Effector CD4-positive, alpha-beta T cell (primary cell): ENCODE measurements around the gene SLC6A12. TPM values are rescaled to one million over a fixed set of nuclear protein-coding genes. Genes with fewer than 3 reads are reported as not detected.
"Not testable (repeated sequence)": the region's sequence is repeated elsewhere in the genome, so short reads cannot be mapped to it uniquely, and the experiment has no call there.

Source experiments
- DNase-seq: peaks from one replicate; pipeline ENCODE4 v3.0.0-alpha.2; 2020
- total RNA-seq: gene quantifications from one replicate; lab custom pipeline; 2026; lab: John Stamatoyannopoulos, UW

The SLC6A12 gene
- total RNA-seq = not detected

DNA sequence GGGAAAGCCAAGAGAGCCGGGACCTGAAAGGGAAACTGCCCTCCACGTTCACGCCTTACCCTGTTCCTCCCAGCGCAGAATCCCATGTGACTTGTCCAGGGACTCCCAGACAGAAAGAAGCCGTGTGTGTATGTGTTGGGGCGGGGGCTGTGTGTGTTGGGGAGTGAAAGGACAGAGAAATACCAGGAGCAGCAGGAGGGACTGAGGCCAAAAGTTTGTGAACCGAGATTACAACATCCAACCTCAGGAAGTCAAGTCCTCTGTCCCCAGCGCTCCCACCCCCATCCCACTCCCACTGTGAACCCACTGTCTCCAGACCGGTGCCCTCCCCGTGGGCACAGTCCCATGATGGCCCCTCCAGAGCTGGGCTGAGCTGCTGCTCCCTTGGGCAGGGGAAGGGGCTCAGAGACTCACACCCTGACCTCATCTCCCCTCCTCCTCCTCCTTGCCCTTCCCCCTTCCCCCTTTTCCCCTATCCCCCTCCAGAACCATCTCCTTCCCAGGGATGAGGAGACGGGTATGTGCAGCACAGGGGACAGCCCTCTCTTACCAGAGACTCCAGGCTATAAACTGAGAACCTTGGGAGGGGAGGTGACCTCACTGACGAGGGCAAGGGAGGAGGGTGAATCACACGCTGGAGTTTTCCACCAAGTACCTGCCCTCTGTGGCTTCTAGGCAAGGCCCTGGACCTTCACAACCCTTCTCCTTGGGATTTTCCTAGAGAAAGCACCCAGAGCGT is at the start of gene SLC6A12:
Gene SLC6A12, minus strand, starts transcription at position 155 of the 739 bp plus-strand sequence. CDS start 4,171 bp downstream, outside the sequence.
- no peak for DNase-seq

DNA sequence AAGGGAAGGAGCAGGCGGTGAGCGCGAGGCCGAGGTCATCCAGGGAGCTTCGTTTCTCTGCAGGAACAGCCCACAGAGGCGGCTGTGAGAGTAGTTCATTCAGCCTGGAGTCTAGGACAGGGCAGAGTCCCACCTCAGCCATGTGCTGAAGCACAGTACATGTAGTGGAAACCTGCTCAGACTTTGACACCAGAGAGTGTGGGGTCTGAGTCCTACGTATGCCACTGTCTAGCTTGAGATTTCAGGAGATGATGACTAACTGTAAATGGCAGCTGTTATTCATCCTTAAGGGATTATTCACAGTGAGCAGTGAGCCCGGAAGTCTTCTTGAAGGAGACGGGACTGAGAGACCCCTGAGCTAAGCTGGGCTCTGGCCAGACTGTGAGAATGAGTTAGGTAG is 49.6 kb upstream of the SLC6A12 start:
- DNase-seq = no peak

DNA sequence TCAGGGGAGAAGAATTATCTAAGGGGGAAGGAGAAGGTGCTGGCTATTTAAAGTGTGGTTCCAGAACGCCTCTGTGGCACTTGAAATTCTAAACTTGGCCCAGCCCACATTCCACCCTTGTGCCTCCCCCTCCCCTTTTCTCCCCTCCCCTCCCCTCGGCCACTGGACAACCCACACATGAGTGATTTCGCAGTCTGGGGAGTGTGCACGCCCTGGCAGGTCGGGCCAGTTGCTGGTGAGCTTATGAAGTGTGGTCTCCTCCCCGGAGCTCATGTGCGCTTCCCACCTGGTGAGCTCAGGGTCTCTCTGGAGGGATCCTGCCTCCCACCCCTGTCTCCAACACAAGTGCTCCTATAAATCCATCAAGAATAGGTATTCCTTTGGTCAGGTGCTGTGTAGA is 48.9 kb upstream of the SLC6A12 start, which contains the start of gene SLC6A13:
Gene SLC6A13, minus strand, starts transcription at position 20 of the 400 bp plus-strand sequence. CDS start 2,784 bp downstream, outside the sequence.
- no peak for DNase-seq

DNA sequence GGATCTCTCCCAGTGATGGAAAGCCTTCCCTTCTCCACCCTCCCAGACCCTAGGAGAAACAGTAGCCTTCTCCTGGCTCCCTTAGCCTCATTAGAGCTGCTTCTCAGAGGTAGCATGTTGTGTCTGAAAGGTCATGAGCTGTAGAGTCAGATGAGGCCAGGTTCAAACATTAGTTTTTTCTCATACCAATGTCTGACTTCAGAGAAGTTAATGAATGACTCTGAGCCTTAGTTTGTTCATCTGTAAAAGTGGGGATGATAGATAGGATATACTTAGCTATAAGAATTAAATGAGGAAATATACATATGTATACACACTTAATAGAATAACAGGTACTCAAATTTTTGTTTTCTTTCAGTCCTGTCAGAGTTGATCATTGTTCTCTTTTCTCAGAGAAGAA is 48.2 kb upstream of the SLC6A12 start:
- no peak for DNase-seq

DNA sequence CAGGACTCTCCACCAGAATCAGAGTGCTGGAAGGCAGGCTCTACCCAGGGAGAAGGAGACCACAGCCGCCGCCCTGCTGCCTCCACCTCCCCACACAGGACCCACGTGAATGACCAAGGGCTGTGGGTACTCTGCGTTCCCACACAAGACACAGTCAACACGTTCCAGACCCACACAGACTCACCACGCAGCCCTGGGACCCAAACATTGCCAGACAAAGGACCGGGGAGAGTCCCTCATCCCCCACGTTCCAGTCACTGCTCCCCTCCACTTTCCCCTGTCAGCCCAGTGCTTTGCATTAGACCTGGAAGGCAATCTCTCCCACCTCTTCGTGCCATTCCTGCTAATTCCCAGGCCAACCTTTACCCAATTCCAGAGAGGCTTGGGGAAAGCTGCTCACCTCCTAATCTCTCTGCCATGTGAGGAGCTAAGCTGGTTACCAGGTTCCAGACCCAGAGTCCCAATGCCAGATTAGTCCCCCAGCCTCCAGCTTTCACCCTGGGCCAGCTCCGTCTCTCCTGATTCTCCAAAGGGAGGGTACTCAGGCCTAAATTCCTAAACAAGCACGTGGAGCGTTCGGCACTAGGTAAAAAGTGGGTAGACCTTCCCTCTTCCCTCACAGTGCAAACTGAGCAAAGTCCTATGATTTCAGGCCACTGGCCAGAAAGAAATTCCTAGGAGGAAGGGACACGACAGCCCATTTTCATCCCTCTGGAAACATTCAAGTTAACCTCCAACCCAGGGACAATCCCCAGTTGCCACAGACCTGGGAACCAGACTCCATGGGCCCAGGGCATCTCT is 43.8 kb upstream of the SLC6A12 start:
- no peak for DNase-seq

DNA sequence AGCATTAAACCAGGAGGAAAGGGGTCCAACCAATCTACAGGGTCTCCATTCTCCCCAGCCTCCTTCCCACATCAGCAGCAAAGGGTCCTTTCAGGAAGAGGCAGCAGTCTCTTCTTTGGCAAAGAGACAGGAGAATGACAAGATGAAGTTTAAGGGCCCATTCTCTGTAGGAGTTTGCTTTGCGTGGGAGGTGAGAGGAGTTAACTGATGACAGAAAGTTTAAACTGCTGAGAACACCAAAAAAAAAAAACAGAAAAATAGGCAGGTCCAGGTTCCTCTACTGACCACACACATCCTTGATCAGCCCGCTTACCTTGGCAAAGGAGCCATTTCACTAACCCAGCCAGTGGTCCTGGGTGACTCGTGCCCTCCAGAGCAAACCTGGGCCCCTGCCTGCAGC is 43.0 kb upstream of the SLC6A12 start:
- no peak for DNase-seq

DNA sequence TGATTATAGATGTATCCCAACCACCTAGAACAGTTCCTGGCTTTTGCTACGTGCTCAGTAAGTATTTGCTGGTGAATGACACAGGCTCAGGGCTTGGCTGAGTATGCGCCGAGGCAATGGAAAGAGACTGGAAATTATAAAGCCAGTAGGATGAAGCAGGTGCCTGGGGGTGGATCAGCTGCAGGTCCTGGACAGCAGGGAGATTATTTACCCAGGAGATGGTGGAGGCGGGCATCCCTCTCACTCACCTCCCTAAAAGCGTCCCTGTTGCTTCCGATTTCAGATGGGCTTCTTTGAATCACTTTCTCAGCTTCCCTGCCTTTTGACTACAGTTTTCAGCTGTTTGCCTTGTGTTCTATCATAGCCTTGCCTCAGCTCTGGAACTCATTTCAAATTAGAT is 42.3 kb upstream of the SLC6A12 start:
- no peak for DNase-seq

DNA sequence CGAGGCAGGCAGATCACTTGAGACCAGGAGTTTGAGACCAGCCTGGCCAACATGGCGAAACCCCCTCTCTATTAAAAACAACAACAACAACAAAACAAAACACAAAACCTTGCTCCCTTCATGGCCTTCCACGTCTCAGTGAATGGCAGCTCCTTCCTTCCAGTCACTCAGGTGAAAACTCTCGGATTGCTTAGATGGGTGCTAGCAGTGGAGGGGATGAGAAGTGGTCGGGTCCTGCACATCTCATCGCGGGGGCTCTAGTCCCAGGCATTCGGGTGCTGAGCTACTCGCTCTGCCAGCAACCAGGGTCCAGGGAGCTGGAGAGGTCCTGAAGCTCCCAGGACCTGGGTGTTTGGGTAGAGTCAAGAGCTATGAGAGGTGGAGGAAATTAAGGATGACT is 41.0 kb upstream of the SLC6A12 start:
- no peak for DNase-seq

DNA sequence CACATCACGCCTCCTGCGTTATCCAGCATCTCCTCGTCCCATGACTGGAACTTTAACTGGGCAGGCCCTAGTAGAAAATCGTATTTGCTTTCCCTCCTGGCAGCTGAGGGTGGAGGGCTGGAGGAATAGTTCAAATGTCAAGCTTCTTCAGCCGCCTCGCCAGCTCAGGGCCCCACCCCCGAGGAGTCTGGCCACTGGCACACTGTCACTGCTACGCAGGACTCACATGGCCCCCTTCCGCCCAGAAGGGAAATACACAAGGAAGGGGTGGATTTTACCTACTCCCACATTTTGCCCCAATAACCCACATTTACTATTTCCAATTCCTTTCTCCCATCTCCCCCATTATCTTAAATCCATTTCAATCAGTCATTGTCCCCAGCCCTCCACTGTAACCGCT is 40.1 kb upstream of the SLC6A12 start:
- DNase-seq = no peak

DNA sequence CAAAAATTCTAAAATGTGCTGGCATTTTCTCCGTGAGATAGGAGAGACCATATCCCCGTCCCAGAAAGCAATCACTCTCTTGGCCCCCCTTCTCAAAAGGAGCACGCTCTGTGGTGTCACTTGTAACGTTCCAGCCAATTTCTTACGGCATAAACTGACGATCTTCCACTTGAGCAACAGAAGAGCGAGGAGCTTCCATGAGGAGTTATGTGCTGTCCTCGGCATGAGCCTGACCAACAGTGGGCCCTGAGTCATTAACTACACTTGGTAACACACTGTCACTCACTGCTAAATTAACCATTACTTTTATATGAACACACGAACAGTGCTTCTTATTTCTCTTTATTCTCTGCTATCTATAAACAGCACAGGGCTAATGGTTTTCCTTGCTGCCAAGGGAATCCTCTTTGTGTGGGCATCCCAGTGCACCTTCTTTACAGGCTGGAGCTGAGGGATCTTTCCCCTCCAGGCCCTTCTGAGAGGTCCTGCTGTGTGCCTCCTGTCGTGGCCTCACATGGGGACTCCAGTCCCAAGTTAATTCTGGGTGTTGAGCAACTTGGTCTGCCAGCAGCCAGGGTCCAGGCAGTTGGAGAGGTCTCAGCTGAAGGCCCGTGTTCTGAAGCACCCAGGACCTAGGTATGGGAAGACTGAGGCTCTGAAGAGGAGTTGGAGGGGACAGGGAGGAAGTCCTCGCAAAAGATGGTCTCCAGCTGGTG is 39.3 kb upstream of the SLC6A12 start:
- DNase-seq = no peak

DNA sequence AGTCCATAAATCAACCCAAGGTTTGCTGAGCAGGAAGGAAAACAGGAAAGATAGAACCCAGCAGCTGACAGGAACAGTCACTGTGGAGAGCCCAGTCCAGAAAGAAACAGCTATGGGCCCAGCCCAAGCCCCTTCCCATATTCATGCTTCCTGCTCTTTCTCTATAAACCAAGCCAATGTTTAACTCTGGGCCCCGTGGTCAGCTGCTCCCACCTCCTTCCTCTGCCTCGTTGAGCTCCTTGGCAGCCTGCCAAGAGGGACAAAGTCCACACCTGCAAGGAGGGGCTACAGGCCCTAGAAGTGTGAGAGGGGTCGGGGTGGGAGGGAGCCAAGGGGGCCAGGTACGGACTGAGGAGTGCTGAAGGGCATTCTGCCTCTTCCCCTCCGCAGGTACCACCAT is 38.7 kb upstream of the SLC6A12 start:
- no peak for DNase-seq

DNA sequence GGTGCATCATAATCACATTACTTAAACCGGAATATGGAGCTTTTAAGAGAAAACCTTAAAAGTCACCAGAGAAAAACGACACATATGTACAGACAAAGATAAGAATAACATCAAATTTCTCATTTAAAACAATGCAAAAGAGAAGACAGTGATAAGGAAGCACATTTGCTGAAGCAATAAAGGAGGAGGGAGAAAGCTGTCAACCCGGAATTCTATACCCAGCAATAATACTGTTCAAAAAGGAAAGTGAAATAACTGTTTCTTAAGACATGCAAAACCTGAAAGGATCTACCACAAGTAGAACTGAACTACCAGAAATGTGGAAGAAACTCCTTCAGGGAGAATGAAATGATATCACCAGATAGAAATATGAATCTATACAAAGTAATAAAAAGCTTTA is 33.3 kb upstream of the SLC6A12 start:
- no peak for DNase-seq

DNA sequence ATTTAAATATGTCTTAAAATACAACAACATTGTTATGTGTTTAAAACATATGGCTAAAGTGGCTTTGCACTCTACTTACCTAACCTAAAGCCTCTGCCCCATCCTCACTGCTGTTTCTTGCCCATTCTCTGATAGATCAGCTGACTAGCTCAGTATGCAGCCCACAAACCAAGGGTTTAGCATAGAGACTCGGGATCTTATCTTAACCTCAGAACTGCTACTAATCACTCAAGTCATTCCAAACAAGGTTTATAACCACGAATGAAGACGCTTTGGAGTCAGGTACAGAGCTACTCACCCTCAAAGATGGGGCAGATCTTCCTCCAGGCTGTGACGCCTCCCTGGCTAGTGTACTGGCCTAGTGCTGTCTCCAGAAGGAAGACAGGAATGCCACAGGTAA is 29.4 kb upstream of the SLC6A12 start:
- DNase-seq = no peak

DNA sequence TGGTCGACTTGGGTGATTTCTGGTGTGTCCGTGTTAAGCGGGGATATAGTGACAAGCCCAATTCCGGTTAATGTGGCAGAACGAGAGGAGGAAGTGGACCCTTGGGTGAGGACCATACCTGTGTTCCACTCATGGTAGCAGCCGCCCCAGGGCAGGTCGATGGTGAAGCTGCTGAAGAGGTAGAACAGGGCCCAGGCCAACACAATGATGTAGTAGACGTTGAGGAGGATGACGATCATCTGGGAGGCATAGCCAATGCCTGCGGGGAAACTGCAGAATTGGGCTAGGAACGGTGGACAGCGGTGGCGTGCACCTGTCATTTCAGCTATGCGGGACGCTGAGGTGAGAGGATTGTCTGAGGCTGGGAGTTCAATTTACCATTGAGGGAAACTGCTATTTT is 28.5 kb upstream of the SLC6A12 start:
- DNase-seq = no peak

DNA sequence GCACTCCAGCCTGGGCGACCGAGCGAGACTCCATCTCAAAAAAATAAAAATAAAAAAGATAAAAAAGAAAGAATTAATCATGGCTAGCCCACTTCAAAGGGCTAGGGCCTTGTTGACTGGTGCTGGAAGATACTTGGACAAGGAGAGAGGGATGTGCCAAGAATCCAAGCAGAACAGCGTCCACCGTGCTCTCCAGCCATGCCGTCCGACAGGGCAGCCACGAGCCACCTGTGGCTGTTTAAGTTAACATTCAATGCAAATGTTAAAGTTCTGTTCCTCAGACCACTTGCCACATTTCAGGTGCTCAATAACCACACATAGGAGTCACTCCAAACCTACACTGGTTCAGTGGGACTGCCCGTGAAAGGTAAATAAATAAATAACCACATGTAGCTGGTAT is 27.3 kb upstream of the SLC6A12 start:
- no peak for DNase-seq

DNA sequence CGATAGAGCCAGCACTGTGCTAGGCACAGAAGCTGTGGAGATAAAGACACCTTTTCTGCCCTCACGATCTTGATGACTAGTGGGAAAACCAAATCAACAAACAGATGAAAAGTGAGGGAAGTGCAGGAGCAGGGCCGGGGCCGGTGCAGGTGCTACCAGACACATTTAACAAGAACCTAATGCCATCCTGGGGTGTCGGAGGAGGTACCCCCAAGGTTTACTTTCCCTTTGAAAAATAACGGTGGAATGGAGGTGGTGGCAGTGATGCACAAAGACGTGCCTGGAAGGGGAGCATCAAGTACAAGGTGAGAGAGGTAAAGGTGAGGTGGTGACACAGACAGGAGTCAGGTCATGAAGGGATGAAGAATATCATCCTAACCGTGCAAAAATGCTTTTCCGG is 26.6 kb upstream of the SLC6A12 start:
- DNase-seq = no peak

DNA sequence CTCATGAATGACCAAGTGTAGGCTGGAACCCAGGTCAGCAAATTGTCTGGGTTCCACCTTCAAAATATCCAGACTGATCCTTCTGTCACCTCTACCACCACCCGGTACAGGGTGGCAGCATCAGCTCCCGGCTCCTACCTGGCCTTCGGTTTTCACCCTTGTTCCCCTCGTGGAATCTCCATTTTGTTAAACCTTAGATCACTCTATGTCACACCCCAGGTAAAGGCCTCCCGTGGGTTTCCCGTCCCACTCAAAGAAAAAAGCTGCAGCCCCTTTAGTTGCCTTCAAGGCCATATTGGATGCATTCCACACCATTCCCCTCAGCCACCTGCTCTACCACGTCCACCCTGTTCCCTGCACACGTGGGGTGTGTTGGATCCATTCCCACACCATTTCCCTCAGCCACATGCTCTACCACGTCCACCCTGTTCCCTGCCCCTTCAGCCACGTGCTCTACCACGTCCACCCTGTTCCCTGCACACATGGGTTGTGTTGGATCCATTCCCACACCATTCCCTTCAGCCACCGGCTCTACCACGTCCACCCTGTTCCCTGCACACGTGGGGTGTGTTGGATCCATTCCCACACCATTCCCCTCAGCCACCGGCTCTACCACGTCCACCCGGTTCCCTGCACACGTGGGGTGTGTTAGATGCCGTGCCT is 24.9 kb upstream of the SLC6A12 start:
- no peak for DNase-seq

DNA sequence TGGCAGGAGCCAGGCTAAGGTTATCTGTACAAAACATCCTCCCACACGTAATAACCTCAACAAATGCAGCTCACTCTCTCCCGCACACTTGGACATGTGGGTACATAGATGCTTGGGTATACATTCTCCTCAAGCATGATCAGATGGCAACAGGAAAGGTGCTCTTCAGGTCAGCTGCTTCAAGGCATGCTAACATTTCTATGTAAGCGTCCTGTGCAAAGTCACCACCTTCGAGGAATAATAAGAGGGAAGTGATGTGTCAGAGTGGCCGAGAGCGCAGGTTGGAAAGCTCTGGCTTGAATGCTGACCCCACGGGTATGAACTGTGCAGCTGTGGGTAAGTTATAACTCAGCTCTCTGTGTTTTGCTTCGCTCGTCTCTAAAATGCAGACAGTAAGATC is 24.2 kb upstream of the SLC6A12 start:
- DNase-seq = no peak

DNA sequence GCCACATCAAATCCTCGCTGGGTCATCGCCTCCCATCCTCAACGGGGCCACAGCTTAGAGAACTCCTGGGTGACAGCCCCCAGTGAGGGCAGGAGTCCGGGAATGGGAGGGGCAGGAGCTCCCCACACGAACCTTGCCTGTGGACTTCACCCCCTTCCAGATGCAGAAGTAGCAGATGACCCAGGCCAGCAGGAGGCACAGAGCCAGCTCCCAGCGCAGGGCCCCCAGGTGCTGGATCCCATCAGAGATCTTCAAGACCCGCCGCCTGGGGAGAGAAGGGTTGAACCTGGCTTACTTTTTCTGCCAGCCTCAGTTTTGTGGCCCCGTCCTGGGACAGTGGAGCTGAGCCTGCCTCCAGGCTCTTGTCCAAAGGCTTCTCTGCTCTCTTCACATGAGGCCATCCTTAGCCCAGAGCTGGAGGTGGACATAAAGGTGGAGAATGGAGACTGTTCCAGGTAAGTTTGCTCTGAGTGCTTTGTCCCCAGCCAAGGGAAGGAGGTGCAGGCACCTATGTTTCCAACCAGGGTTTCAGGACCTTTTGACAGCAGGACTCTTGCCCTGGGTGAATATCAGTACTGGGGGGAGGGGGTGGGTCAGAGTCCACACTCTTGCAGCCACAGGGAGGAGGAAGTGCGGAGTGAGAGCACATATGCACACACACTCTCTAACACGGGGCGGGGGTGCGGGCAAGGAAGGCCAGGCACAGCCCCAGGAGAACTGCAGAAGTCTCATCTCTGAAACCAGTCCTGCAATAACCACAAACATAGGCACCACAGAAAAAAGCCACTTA is 23.3 kb upstream of the SLC6A12 start:
- DNase-seq = no peak

DNA sequence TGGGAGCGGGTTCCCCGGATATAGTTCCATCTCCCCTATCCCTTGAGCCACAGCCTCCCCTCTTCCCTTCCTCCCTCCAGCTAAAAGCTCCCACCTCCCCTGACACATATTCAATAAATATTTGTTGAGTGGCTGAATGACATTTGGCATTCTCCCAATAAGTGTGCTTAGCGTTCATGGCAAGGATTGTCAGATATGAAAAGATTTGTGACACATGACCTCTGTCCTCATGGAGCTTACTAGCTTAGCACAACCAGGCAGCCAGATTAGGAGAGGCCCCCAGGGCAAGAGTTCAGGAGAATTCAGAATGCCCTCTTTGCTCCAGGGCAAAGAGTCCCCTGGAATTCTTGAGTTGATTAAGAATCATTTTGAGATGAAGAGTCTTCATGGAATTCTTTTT is 22.5 kb upstream of the SLC6A12 start:
- DNase-seq = no peak

DNA sequence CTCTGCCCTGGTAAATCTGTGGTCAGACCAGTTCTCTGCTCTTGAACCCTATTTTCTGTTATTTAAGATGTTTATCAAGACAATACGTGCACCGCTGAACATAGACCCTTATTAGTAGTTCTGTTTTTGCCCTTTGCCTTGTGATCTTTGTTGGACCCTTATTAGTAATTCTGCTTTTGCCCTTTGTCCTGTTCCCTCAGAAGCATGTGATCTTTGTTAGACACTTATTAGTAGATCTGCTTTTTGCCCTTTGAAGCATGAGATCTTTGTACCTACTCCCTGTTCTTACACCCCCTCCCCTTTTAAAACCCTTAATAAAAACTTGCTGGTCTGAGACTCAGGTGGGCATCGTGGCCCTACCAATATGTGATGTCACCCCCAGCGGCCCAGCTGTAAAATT is 22.0 kb upstream of the SLC6A12 start:
- not testable (repeated sequence) for DNase-seq

DNA sequence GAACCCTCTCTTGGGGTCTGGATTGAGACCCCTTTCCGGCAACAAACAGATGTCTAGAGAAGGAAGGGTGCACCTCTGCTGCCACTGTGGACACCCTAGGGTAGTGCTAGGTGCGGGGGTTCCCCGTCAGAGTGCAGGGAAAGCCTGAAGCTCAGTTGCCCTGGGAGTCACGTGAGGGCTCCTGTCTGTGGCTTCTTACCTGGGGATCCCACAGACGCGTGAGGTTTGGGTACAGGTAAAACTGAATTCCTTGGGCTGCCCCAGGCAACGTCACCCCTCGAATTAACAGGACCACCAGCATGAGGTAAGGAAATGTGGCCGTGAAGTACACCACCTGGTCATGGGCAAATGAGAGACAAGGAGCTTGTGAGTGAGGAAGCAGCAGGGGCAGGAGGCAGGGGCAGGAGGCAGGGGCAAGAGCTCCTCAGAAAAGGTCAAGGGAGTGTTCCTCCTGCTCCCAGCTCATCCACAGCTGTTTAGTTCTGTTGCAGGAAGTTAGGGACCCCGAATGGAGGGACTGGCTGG is 21.0 kb upstream of the SLC6A12 start:
- no peak for DNase-seq
